ENCODE measurements around the gene SUSD4. TPM values are rescaled to one million over a fixed set of nuclear protein-coding genes. Genes with fewer than 3 reads are reported as not detected.

Gene SUSD4
- total RNA-seq, 4 donors from 2014 or later, result 1.1 to 3.3 (median 1.8) TPM

DNA sequence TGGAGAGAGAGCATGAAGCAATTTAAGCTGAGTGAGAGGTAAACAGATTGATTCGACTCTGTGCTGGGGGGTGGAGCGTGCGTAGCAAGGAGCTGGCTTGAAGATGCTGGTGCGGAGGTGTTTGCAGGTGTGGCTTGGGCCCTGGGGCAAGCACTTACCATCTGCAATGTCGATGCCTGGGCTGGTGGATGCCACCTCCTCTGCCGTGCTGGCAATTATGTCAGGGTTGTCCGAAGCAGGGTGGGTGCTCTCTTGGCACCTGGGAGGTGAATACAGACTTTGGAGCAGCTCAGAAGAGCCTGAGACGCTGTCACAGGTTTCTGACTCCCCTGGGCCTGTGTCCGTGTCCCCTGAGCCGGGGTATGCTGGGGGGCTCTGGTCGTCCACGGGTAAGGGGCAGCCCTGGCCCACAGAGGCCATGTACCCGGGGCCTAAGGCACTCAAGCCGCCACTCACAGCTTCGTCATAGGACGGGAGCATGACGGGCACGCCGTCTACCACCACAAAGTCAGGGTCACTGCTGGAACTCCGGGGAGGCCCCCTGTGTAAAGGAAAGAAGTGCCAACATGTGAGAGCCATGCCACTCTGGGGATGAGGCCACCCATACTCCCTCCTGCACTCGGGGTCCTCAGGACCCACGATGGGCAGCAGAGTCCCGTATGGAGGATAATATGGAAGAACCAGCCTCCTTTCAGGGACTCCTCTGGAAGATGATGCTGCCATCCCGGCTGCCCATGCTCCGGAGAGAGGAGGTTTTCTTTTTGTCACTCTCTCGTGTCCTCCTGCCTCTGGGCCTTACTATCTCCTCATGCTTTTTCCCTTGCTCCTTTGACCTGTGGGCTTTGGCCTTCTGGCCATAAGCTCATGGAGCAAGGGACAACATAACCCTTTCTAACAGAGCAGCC is 140.6 kb downstream of the SUSD4 start:
- Histone ChIP-seq H3K27me3 (no peaks in the 10 kb centered on the region), H3K4me1 (no peaks in the 10 kb centered on the region), H3K36me3 (no peaks in the 10 kb centered on the region), H3K27ac (replicated peaks in 1 of 4) (no peak overlapping the region), H3K4me3 (no peak overlapping the region), H3K9me3 (peaks cover 0 to 12% (median 11%) of the 10 kb centered on the region in 4 donors)
- DNase-seq (ENCODE audit: extremely low spot score), result no peak
- TF ChIP-seq POLR2A (IDR thresholded peaks at IDR 0.05; ENCODE audit: low read depth), result no peak
- no peak for TF ChIP-seq CTCF (IDR thresholded peaks at IDR 0.05)
- no peak for TF ChIP-seq EP300 (IDR thresholded peaks at IDR 0.05)
- TF ChIP-seq POLR2AphosphoS5 (IDR thresholded peaks at IDR 0.05), result no peak
- intact Hi-C loops (cut with DNase I), result loop anchor here (10.0 kb wide), 1 partner anchor 59 kb away; no protein-coding TSS in a partner anchor
- WGBS, result 94% methylated on average over 19 of the region's 26 CpGs

GRCh38 chr1:223222377-223222776 is 141.6 kb downstream of the SUSD4 start:
- intact Hi-C loops (cut with DNase I), result loop anchor here (10.0 kb wide), 1 partner anchor 58 kb away; no protein-coding TSS in a partner anchor

GRCh38 chr1:223221686-223222085 is 142.3 kb downstream of the SUSD4 start:
- intact Hi-C loops (cut with DNase I), result loop anchor here (10.0 kb wide), 1 partner anchor 57 kb away; no protein-coding TSS in a partner anchor
- no peak overlapping the region for H3K4me3 ChIP-seq
- no peak overlapping the region for H3K27ac ChIP-seq (replicated peaks in 1 of 4)
- H3K27me3 ChIP-seq, result no peaks in the 10 kb centered on the region
- H3K9me3 ChIP-seq, result peaks cover 0 to 15% (median 11%) of the 10 kb centered on the region in 4 donors
- H3K4me1 ChIP-seq, result no peaks in the 10 kb centered on the region
- no peaks in the 10 kb centered on the region for H3K36me3 ChIP-seq
- WGBS, result 96% methylated on average over 8 of the region's 8 CpGs
- no peak for DNase-seq (ENCODE audit: extremely low spot score)
- TF ChIP-seq POLR2A (IDR thresholded peaks at IDR 0.05; ENCODE audit: low read depth) (no peak), EP300 (IDR thresholded peaks at IDR 0.05) (no peak), CTCF (IDR thresholded peaks at IDR 0.05) (no peak), POLR2AphosphoS5 (IDR thresholded peaks at IDR 0.05) (no peak)

More at GRCh38 chr1:223222377-223222776, 141.6 kb downstream of the SUSD4 start:
- Histone ChIP-seq H3K4me1 (no peaks in the 10 kb centered on the region), H3K4me3 (no peak overlapping the region), H3K9me3 (peaks cover 0 to 15% (median 11%) of the 10 kb centered on the region in 4 donors), H3K27me3 (no peaks in the 10 kb centered on the region), H3K36me3 (no peaks in the 10 kb centered on the region), H3K27ac (replicated peaks in 1 of 4) (no peak overlapping the region)
- TF ChIP-seq CTCF (IDR thresholded peaks at IDR 0.05), result no peak
- TF ChIP-seq EP300 (IDR thresholded peaks at IDR 0.05), result no peak
- no peak for TF ChIP-seq POLR2AphosphoS5 (IDR thresholded peaks at IDR 0.05)
- no peak for TF ChIP-seq POLR2A (IDR thresholded peaks at IDR 0.05; ENCODE audit: low read depth)
- 73% methylated on average over 2 of the region's 2 CpGs for WGBS
- no peak for DNase-seq (ENCODE audit: extremely low spot score)

- intact Hi-C loops (cut with DNase I), result loop anchor here (10.0 kb wide), 1 partner anchor 55 kb away; no protein-coding TSS in a partner anchor
- 71% methylated on average over 4 of the region's 4 CpGs for WGBS
- no peaks in the 10 kb centered on the region for H3K27me3 ChIP-seq
- H3K9me3 ChIP-seq, result peaks cover 0 to 15% (median 11%) of the 10 kb centered on the region in 4 donors
- no peaks in the 10 kb centered on the region for H3K4me1 ChIP-seq
- H3K27ac ChIP-seq (replicated peaks in 1 of 4), result no peak overlapping the region
- no peak for DNase-seq (ENCODE audit: extremely low spot score)
- no peak for TF ChIP-seq POLR2AphosphoS5 (IDR thresholded peaks at IDR 0.05)
- no peak for TF ChIP-seq EP300 (IDR thresholded peaks at IDR 0.05)
- TF ChIP-seq POLR2A (IDR thresholded peaks at IDR 0.05; ENCODE audit: low read depth), result no peak
- TF ChIP-seq CTCF (IDR thresholded peaks at IDR 0.05), result no peak
- H3K36me3 ChIP-seq, result no peaks in the 10 kb centered on the region
- no peak overlapping the region for H3K4me3 ChIP-seq
Measured at GRCh38 chr1:223219846-223220610, 143.9 kb downstream of the SUSD4 start.
